AG08395 (cell line): Measurements from ENCODE around the gene BICRA.
"Not testable (repeated sequence)": the region's sequence is repeated elsewhere in the genome, so short reads cannot be mapped to it uniquely, and the experiment has no call there.

Experiments used
- DNase-seq: peaks from one replicate; pipeline ENCODE4 v3.0.0; 2012; ENCODE audit warnings: mixed read lengths, low spot score

Gene BICRA

DNA sequence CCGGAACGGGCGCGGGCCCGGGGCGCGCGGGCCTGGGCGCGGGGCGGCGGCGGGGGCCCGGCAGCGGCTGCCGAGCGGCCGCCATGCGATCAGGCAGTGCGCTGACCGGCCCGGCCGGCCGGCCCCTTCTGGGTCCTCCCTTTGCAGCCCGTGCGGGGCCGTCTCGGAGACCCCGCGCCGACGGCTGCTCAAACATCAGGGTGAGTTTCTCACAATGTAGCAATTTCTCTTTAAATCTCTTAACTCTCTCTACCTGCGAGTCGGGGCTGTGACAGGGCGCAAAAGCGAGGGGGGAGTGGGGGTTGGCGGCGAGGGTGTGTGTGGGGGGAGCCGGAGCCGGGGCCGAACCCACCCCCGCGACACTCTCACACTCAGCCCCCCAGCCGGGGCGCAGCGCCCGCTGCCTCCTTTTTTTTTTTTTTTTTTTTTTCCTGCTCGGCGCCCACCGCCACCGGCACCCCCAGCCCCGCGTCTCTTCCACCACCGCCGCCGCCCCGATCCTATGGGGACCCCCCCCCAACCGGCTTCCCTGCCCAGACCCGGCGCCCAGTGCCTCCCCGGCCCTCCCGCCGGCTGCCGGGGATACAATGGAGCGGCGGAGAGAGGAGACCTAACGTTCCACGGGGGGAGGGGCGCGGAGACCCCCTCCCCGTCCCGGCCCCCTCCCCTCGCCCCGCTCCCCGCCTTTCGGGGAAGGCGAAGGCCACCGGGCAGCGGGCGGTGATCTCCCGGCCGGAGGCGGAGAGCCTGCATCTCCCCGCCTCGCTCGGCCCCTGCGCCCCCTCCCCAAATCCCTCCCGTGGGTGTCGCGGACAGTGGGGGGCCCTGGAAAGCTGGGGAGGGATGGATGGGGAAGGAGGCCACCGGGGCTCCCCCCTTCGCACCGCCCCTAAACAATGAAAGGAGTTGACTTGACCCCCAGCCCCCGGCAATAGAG is at the start of gene BICRA:
Gene BICRA, plus strand, starts transcription at position 166 of the 937 bp plus-strand sequence. CDS start 64,441 bp downstream, outside the sequence.
- DNase-seq = peak; percentile 82

DNA sequence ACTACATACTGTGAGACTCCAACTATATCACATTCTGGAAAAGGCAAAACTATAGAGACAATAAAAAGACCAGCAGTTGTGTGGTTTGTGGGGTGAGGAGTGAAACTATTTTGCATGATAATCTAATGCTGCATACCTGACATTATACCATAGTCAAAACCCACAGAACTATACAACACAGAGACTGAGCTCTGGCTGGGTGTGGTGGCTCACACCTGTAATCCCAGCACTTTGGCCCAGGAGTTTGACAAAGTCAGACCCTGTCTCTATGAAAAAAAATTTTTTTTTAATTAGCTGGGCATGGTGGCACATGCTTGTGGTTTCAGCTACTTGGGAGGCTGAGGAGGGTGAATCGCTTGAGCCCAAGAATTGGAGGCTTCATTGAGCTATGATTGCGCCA is 47.9 kb upstream of the BICRA start:
- DNase-seq = no peak

GRCh38 chr19:47561440-47562057 is 47.4 kb upstream of the BICRA start:
- no peak for DNase-seq

GRCh38 chr19:47564081-47564480 is 44.9 kb upstream of the BICRA start:
- DNase-seq = no peak

GRCh38 chr19:47569331-47569730 is 39.6 kb upstream of the BICRA start:
- no peak for DNase-seq

DNA sequence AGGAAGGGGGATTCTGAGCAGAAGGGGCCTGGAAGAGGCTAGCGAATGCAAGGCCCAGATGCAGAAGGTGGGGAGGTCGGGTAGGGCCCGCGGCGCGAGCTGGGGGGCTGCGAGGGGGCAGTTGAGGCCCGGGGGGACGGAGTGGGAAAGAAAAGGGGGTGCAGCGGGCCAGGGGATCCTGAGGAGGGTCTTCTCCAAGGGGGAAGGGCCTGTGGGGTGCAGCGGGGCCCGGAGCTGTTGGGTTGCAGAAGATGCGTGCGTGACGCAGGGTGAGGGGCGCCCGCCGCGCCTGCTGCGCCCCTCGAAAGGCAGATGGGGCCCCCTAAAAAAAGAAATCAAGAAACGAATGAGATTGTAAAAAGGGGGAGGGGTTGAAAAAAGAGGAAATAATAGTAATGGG is 36.3 kb upstream of the BICRA start:
- DNase-seq = no peak

GRCh38 chr19:47573071-47574026 is 35.6 kb upstream of the BICRA start, which contains the start of gene ZNF541:
Gene ZNF541, minus strand, starts transcription at chr19:47573148. Its CDS starts 17,292 bp downstream, at chr19:47555856.
- DNase-seq = peak; percentile 54

GRCh38 chr19:47580397-47580796 is 28.5 kb upstream of the BICRA start:
- DNase-seq = no peak

DNA sequence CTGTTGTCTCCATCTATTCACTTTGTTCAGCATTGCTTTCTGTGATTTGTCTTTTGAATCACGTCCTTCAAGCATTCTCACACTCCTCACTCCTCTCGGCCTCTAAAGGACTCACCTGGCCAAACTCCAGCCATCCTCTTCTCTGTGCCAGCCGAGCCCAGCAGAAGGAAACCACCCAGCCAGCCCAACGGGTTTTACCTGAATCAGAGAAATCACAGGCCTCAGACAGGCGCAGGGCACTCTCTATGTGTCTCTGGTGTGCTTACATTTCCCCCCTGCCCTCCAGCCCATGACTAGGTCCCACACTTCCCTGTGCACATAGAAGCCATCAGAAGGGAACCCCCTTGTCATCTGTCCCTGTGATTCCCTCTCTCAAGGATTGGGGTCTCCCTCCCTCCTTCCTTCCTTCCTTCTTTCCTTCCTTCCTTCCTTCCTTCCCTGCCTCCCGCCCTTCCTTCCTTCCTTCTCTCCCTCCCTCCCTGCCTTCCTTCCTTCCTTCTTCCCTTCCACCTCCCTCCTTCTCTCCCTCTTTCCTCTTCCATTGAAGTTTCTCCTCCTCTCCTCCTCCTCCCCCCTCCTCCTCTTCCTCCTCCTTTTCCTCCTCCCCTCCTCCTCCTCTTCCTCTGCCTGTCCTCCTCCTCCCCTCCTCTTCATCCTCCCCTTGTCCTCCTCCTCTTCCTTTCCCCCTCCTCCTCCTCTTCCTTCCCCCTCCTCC is 27.2 kb upstream of the BICRA start:
- DNase-seq = no peak

- peak; percentile 27 for DNase-seq
Observed at GRCh38 chr19:47582320-47582909, 26.5 kb upstream of the BICRA start.

DNA sequence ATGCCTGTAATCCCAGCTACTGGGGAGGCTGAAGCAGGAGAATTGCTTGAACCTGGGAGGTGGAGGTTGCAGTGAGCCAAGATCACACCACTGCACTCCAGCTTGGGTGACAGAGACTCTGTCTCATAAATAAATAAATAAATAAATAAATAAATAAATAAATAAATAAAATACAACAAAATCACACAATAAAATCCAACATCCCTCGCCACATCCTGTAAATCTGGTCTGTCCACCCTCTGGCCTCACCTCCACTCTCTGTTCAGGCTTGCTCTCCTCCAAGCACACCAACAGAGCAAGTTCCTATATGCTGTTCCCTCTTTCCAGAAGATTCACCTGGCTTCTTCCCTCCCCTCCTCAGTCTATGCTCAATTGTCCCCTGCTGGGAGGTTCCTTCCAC is 25.8 kb upstream of the BICRA start:
- not testable (repeated sequence) for DNase-seq

DNA sequence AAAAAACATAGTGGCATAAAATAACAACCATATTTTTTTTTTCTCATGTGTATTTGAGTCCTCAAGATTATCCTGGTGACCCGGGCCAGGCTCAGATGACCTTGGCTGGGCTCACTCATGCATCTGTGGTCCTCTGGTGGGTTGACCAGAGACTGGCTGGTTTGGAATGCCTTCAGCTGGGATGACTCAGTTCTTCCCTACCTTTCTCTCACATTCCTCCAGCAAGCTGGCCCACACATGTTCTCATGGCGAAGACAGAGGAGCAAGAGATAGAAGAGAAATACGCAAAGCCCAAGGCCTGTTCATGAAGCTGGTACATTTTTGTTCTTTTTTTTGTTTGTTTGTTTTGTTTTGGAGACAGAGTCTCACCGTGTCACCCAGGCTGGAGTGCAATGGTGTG is 21.6 kb upstream of the BICRA start:
- DNase-seq = no peak

- no peak for DNase-seq
Observed at GRCh38 chr19:47589824-47590223, 19.1 kb upstream of the BICRA start.

DNA sequence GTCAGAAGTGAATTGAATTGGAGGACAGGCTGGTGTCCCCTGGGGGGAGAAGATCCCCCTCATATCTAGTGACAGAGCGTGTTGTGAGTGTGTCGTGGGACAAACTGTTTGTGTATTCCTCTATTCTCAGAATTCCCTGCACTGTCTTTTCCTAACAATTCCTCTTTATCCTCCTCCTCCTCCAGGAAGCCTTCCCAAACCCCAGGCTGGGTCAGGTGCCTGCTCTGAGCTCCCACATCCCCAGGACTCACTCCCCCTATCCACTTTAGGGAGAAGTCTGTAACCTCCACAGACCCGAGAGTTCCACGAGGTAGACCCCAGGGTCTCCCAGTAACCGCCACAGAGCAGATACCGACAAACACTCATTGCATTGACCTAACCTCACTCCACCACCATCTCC is 15.1 kb upstream of the BICRA start:
- no peak for DNase-seq

- DNase-seq = no peak
Observed at GRCh38 chr19:47595944-47596343, 13.0 kb upstream of the BICRA start.

- DNase-seq = peak; percentile 95
Observed at GRCh38 chr19:47598407-47599349, 10.3 kb upstream of the BICRA start.

GRCh38 chr19:47599671-47600245 is 9.2 kb upstream of the BICRA start:
- not testable (repeated sequence) for DNase-seq

- DNase-seq = peak; percentile 99
Observed at GRCh38 chr19:47600246-47601179, 8.4 kb upstream of the BICRA start.
